Astrocyte of the spinal cord (primary cell): Measurements from ENCODE around the gene CADM1.

Experiments used
- DNase-seq: peaks from one replicate; pipeline ENCODE4 v3.0.0; 2011; ENCODE audit warnings: low read depth, low spot score
- H3K4me3 ChIP-seq: 2 replicates; pipeline ENCODE4 v1.5.1; 2011; ENCODE audit warnings: low read depth, mild to moderate bottlenecking, low read length, moderate library complexity
- in situ Hi-C: cut with HindIII; loops from 2 replicates; pipeline ENCODE4 v1.10.0; 2017; ENCODE audit warnings: low sequenced_read_pairs
- TF ChIP-seq, protein P1 (sequence below): IDR thresholded peaks from 2 replicates; pipeline ENCODE4 v1.5.1; 2012; ENCODE audit warnings: low read depth, mild to moderate bottlenecking, low read length, inconsistent platforms

The CADM1 gene

DNA sequence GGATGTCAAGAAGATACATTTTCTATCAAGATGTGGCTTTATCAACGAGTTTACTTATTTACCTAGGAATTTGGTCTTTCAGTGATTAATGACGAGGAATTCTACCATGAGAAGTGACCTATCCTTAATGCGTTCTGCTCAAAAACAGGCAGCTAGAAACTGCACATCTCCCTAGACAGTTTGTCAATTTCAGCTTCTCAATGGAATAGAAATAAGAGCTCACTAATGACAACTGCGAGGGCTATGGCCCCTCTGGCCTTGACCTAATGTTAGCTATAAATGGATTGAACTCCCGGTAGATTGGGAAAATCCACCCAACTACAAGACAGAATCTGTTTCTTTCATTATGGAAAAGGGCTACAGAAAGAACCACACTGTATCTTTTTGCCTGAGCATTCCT, 223.4 kb downstream of the CADM1 start:
- in situ Hi-C loops = no loop called here
- no peak overlapping the region for H3K4me3 ChIP-seq
- no peak for DNase-seq
- TF ChIP-seq, protein P1, sequence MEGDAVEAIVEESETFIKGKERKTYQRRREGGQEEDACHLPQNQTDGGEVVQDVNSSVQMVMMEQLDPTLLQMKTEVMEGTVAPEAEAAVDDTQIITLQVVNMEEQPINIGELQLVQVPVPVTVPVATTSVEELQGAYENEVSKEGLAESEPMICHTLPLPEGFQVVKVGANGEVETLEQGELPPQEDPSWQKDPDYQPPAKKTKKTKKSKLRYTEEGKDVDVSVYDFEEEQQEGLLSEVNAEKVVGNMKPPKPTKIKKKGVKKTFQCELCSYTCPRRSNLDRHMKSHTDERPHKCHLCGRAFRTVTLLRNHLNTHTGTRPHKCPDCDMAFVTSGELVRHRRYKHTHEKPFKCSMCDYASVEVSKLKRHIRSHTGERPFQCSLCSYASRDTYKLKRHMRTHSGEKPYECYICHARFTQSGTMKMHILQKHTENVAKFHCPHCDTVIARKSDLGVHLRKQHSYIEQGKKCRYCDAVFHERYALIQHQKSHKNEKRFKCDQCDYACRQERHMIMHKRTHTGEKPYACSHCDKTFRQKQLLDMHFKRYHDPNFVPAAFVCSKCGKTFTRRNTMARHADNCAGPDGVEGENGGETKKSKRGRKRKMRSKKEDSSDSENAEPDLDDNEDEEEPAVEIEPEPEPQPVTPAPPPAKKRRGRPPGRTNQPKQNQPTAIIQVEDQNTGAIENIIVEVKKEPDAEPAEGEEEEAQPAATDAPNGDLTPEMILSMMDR = no peak

DNA sequence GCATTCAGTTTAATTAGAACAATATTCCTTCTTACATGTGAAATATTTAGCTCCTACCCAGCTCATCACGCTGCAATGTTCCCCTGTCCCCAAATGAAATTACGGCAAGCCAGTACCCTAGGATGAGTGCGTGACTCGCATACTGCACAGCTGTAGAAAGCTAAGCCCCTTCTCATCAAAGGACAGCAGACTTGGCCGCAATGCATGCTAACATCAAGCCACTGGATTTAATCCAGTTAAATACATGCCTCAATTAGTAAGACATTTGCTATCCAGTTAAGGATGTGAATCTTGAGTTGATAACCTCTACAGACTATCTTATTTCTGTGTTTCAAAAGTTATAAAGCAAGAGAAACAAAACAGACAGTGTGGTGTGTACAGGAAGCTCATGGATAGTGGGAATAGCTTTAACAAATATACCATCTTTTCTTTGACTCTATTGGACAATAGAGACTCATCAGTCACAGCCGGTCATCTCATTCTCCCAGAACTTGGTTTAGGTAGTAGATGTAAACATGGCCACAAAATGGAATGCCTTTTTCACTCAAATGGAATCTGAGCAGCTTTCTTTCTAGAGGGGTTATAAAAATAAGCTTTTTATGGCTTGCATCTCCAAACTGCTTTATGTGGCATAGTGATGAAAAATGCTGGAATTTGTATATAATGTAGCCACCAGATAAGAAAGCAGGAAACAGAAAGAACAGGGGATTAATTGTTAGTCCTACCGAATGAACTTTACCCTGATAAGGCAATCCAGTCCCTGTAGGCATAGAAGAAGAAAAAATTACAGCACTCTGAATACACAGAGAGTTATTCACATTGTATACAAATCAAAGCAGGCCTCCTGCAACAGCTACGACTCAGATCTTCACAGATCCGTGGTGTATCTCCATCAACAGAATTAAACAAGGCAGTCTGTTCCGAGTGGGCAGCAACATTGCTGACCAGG, 224.1 kb downstream of the CADM1 start:
- TF ChIP-seq, protein P1 = no peak
- in situ Hi-C loops = no loop called here

DNA sequence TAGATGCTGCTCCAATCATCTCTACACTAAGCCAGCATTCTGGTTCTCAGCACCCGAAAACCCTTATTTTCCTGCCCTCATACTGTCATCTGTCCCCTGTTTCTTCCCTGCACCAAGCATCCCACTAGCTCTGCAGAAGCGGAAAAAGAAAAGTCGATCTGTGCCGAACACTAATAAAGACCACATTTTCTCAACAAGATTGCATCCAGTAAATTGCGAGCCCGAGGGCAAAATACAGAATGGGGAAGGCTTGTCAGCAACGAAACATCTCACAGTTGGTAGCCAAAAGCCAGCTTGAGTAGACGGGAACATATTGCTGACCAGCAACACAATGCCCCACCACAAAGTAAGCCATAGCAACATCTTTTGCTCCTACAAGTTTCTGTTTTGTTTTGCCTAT, 227.4 kb downstream of the CADM1 start:
- in situ Hi-C loops = no loop called here
- TF ChIP-seq, protein P1 = no peak
- DNase-seq = no peak
- H3K4me3 ChIP-seq = no peak overlapping the region

More for the DNA sequence above, 224.1 kb downstream of the CADM1 start:
- no peak overlapping the region for H3K4me3 ChIP-seq
- DNase-seq = peak; percentile 45

DNA sequence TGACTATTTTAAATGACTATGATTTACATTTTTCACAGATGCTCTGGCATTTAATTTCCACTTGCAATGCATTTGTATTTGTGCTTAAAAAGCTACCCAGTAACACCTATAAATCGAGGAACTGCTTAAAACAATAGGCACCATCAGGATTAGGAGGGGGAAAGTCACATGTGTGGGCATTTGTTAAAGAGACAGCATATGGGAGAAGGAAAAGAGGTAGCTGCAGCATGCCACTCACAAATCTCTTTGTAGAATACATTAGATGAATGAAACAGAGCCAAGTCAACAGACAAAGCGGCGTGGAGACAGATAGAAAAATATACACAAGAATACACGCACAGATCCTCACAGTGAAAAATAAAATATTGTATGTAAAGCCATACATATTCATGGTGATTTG, 228.0 kb downstream of the CADM1 start:
- H3K4me3 ChIP-seq = no peak overlapping the region
- DNase-seq = no peak
- in situ Hi-C loops = no loop called here
- TF ChIP-seq, protein P1 = no peak

DNA sequence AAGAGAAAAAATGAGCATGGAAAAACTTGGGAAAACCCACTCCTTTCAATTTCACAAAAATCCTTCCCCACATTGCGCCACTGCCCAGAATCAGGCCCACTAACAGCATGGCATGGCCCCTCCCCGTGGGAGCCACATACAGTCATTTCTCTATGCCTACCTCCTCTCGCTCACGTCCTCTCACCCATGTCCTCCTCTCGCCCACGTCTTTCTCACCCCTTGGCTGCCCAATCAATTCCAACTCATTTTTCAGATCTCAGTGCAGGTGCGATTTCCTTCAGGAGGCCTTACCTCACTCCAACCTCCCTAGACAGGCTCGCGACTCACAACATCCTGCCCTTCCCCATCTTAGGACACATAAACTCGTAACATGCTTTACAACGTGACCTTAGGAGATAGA, 229.2 kb downstream of the CADM1 start:
- in situ Hi-C loops = no loop called here
- TF ChIP-seq, protein P1 = no peak
- no peak overlapping the region for H3K4me3 ChIP-seq
- DNase-seq = no peak

DNA sequence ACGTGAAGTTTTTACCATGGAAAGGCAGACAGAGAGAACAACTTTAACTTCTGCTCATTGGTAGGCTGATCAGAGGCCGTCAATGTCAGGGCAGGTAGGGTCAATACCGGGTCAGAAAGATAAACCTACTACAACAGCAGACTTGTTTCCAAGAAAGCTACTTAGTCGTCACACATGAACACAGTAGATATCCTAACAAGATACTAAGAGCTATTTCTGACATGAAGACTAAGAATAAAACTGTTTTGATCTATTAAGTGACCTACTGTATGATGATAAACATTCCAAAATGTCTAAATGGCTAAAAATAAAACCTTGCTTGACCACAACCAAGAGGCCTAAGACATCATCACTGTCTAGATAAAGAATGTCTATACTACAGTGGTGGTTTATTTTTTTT, 231.3 kb downstream of the CADM1 start:
- no peak for DNase-seq
- in situ Hi-C loops = no loop called here
- TF ChIP-seq, protein P1 = no peak
- no peak overlapping the region for H3K4me3 ChIP-seq
